ENCODE results near the gene BPTF.

DNA sequence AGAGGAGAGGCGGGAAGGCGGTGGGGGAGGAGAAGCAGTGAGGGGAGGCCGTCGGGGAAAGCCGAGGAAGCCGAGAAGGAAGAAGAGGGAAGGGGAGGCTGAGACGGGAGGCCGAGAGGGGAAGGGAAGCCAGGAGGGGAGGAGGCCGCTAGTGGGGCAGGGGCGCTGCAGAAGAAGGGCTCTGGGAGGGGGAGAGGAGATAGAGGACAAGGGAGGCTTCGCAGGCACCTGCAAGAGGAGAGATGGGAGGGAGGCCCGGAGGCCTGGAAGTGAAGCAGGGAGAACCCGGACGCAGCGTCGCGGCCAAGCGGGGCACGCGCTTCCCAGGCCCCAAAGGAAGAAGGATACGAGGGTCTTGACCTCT lies 168.7 kb downstream of the BPTF start:
- TF ChIP-seq, protein P1, sequence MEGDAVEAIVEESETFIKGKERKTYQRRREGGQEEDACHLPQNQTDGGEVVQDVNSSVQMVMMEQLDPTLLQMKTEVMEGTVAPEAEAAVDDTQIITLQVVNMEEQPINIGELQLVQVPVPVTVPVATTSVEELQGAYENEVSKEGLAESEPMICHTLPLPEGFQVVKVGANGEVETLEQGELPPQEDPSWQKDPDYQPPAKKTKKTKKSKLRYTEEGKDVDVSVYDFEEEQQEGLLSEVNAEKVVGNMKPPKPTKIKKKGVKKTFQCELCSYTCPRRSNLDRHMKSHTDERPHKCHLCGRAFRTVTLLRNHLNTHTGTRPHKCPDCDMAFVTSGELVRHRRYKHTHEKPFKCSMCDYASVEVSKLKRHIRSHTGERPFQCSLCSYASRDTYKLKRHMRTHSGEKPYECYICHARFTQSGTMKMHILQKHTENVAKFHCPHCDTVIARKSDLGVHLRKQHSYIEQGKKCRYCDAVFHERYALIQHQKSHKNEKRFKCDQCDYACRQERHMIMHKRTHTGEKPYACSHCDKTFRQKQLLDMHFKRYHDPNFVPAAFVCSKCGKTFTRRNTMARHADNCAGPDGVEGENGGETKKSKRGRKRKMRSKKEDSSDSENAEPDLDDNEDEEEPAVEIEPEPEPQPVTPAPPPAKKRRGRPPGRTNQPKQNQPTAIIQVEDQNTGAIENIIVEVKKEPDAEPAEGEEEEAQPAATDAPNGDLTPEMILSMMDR (conservative IDR thresholded peaks at IDR 0.05; ENCODE audit: low read depth, low read length) = no peak
- TF ChIP-seq EZH2 (IDR thresholded peaks at IDR 0.05; ENCODE audit: low read length, unreplicated experiment) (no peak), EZH2phosphoT487 (IDR thresholded peaks at IDR 0.05; ENCODE audit: borderline replicate concordance, low read length) (no peak)
